Thyroid gland (tissue), 4 donors: Measurements from ENCODE around the gene CARTPT. TPM values are rescaled to one million over a fixed set of nuclear protein-coding genes. Genes with fewer than 3 reads are reported as not detected.

Source experiments
- DNase-seq, 2 donors: peaks; one replicate each; pipeline ENCODE4 v3.0.0-alpha.2; 2019
- H3K27ac ChIP-seq, 3 donors: fragments of 200-600 bp; sonication (generic); 1 replicate in 2 of 3; 2 replicates in 1 of 3; pipeline ENCODE4 v1.5.1; 2016 to 2019; ENCODE audit warnings: mild to moderate bottlenecking in 1 of 3, moderate library complexity in 1 of 3
- H3K27me3 ChIP-seq: fragments of 200-600 bp; sonication (generic); one replicate; pipeline ENCODE4 v1.5.1; 2019
- H3K36me3 ChIP-seq, 2 donors: fragments of 200-600 bp; sonication (generic); one replicate each; pipeline ENCODE4 v1.5.1; 2016 to 2019
- H3K4me1 ChIP-seq, 2 donors: fragments of 200-600 bp; sonication (generic); one replicate each; pipeline ENCODE4 v1.5.1; 2017 to 2019
- H3K4me3 ChIP-seq, 3 donors: fragments of 200-600 bp; sonication (generic); replicated peaks in 1 of 3; 1 replicate in 2 of 3; 2 replicates in 1 of 3; pipeline ENCODE4 v1.5.1; 2016; ENCODE audit warnings: mild to moderate bottlenecking in 1 of 3
- H3K9me3 ChIP-seq: fragments of 200-600 bp; sonication (generic); one replicate; pipeline ENCODE4 v1.5.1; 2017
- CTCF ChIP-seq, 6 experiments: fragments of 200-600 bp in 3 of 6; fragments of 450-650 bp in 3 of 6; sonication (generic) in 3 of 6; IDR thresholded peaks; one replicate each; pipeline ENCODE4 v1.5.1; 2016 to 2019; ENCODE audit warnings: antibody characterized with exemption in 6 of 6, mild to moderate bottlenecking in 2 of 6, inconsistent platforms in 1 of 6, moderate library complexity in 1 of 6
- POLR2A ChIP-seq, 2 donors: fragments of 450-650 bp; IDR thresholded peaks; one replicate each; pipeline ENCODE4 v1.6.1; 2017; ENCODE audit warnings: antibody characterized with exemption in 2 of 2, mild to moderate bottlenecking in 2 of 2, moderate library complexity in 1 of 2
- WGBS, 2 donors: methylation state at CpG; one replicate each; pipeline ENCODE4 v1.1.5; 2017; 5-methylcytosine and 5-hydroxymethylcytosine counted together
- intact Hi-C: fragments of 100-400 bp; cut with DNase I; formaldehyde crosslinking; loops from one replicate; pipeline ENCODE4 v1.15.1; 2023
- total RNA-seq, 4 donors: library from RNA; depleted of rRNA; stranded (reverse); fragments of >200 nt; gene quantifications; one replicate each; pipeline ENCODE4 v1.2.3, GENCODE V29; 2016

CARTPT gene
- total RNA-seq, 4 donors from 2014 or later: 3.9 to 8.7 TPM; not detected in 2

DNA sequence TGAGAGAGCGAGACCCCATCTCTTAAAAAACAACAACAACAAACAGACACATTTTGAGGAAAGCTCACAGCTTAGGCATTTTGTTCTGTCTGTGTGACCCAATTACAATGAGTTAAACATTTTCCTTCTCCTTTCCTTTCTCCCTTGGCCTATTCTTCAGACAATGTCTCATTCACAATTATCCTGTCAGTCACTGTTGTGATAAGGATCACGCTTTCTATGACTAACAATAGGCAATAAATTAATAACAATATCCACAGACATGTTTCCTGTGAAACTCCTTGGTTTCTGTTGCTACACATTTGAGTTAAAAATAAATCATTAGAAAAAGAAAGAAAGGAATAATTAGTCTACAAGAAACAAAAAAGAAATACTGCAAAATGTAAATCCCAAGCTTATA lies 19.8 kb upstream of the CARTPT start:
- TF ChIP-seq POLR2A (IDR thresholded peaks at IDR 0.05) (no peak), CTCF (IDR thresholded peaks at IDR 0.05) (no peak)
- Histone ChIP-seq H3K36me3 (no peaks in the 10 kb centered on the region), H3K27ac (peak overlapping the region in 1 of 3 donors; percentile 26), H3K4me1 (peaks cover 15 to 29% of the 10 kb centered on the region in 2 donors), H3K27me3 (no peaks in the 10 kb centered on the region), H3K9me3 (no peaks in the 10 kb centered on the region), H3K4me3 (no peak overlapping the region)
- 75 to 89% methylated on average over 2 of the region's 2 CpGs for WGBS, 2 donors
- intact Hi-C loops: no loop called here
- no peak for DNase-seq

- H3K9me3 ChIP-seq: no peaks in the 10 kb centered on the region
- no peak overlapping the region for H3K4me3 ChIP-seq
- intact Hi-C loops: no loop called here
- no peak overlapping the region for H3K27ac ChIP-seq
- DNase-seq: no peak
- no peaks in the 10 kb centered on the region for H3K36me3 ChIP-seq
- WGBS, 2 donors: 46 to 89% methylated on average over 2 of the region's 2 CpGs
- H3K4me1 ChIP-seq: peaks cover 15 to 29% of the 10 kb centered on the region in 2 donors
- no peak for TF ChIP-seq POLR2A (IDR thresholded peaks at IDR 0.05)
- TF ChIP-seq CTCF (IDR thresholded peaks at IDR 0.05): no peak
- no peaks in the 10 kb centered on the region for H3K27me3 ChIP-seq
Observed at GRCh38 chr5:71699751-71700150, 19.3 kb upstream of the CARTPT start.

DNA sequence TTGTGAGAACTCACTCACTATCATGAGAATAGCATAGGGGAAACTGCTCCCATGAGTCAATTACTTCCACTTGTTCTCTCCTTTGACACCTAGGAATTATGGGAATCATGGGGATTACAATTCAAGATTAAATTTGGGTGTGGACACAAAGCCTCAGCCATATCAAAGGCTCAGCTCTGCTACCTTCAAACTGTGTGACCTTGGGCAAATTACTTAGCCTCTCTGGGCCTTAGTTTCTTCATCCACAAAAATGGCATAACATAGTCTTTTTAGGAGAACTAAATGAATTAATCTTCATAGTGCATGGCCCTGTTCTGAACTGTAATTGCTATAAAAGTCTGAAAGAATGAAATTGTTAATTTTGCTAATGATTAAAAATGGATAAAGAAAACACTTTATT lies 18.3 kb upstream of the CARTPT start:
- intact Hi-C loops: no loop called here
- Histone ChIP-seq H3K27me3 (no peaks in the 10 kb centered on the region), H3K36me3 (no peaks in the 10 kb centered on the region), H3K4me3 (no peak overlapping the region), H3K9me3 (no peaks in the 10 kb centered on the region), H3K27ac (no peak overlapping the region), H3K4me1 (peaks cover 15 to 20% of the 10 kb centered on the region in 2 donors)
- no peak for DNase-seq
- no peak for TF ChIP-seq CTCF (IDR thresholded peaks at IDR 0.05)
- TF ChIP-seq POLR2A (IDR thresholded peaks at IDR 0.05): no peak

GRCh38 chr5:71701407-71701806 lies 17.7 kb upstream of the CARTPT start:
- no peak overlapping the region for H3K4me3 ChIP-seq
- H3K27me3 ChIP-seq: no peaks in the 10 kb centered on the region
- H3K9me3 ChIP-seq: no peaks in the 10 kb centered on the region
- peaks cover 15 to 16% of the 10 kb centered on the region in 2 donors for H3K4me1 ChIP-seq
- no peak overlapping the region for H3K27ac ChIP-seq
- DNase-seq: no peak
- intact Hi-C loops: no loop called here
- 71 to 76% methylated on average over 3 of the region's 3 CpGs for WGBS, 2 donors
- H3K36me3 ChIP-seq: no peaks in the 10 kb centered on the region
- no peak for TF ChIP-seq POLR2A (IDR thresholded peaks at IDR 0.05)
- no peak for TF ChIP-seq CTCF (IDR thresholded peaks at IDR 0.05)

DNA sequence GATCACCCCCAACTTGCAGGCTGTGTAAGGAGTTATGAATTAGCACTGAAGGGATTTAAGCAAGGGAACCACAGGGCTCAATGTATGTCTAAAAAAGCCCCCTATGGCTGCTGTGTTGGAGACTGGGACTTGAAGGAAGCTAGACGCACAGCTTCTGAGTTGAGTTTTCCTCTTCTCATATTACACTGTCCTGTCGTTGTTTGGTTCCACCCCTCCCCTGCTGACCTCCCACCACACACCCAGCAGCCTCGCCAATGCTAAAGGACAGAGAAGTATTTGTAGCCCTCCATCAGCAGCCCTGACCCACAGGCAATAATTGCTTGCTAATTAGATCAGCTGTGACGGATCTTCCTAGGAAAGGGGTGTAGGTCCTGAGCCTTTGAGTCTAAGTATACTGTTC lies 15.1 kb upstream of the CARTPT start:
- no peaks in the 10 kb centered on the region for H3K9me3 ChIP-seq
- no peak overlapping the region for H3K4me3 ChIP-seq
- H3K36me3 ChIP-seq: no peaks in the 10 kb centered on the region
- 49 to 57% methylated on average over 4 of the region's 4 CpGs for WGBS, 2 donors
- no peak for TF ChIP-seq POLR2A (IDR thresholded peaks at IDR 0.05)
- TF ChIP-seq CTCF (IDR thresholded peaks at IDR 0.05): no peak
- DNase-seq: no peak
- H3K27me3 ChIP-seq: no peaks in the 10 kb centered on the region
- intact Hi-C loops: no loop called here
- no peaks in the 10 kb centered on the region for H3K4me1 ChIP-seq
- no peak overlapping the region for H3K27ac ChIP-seq
